AG09319 (cell line): Measurements from ENCODE around the gene GNAQ.

ENCODE experiments used
- DNase-seq: peaks from one replicate; pipeline ENCODE4 v3.0.0-alpha.2; 2010; ENCODE audit warnings: low read depth; ENCODE audit errors: extremely low read depth
- TF ChIP-seq, protein P1 (sequence below): IDR thresholded peaks from 2 replicates; pipeline ENCODE4 v1.5.1; 2011; ENCODE audit warnings: low read depth, mild to moderate bottlenecking, inconsistent platforms, low read length, moderate library complexity

Gene GNAQ

GRCh38 chr9:77806741-77807140 is 224.9 kb downstream of the GNAQ start:
- no peak for DNase-seq
- TF ChIP-seq, protein P1, sequence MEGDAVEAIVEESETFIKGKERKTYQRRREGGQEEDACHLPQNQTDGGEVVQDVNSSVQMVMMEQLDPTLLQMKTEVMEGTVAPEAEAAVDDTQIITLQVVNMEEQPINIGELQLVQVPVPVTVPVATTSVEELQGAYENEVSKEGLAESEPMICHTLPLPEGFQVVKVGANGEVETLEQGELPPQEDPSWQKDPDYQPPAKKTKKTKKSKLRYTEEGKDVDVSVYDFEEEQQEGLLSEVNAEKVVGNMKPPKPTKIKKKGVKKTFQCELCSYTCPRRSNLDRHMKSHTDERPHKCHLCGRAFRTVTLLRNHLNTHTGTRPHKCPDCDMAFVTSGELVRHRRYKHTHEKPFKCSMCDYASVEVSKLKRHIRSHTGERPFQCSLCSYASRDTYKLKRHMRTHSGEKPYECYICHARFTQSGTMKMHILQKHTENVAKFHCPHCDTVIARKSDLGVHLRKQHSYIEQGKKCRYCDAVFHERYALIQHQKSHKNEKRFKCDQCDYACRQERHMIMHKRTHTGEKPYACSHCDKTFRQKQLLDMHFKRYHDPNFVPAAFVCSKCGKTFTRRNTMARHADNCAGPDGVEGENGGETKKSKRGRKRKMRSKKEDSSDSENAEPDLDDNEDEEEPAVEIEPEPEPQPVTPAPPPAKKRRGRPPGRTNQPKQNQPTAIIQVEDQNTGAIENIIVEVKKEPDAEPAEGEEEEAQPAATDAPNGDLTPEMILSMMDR = no peak

GRCh38 chr9:77805810-77806209 is 225.8 kb downstream of the GNAQ start:
- TF ChIP-seq, protein P1 = no peak
- no peak for DNase-seq

DNA sequence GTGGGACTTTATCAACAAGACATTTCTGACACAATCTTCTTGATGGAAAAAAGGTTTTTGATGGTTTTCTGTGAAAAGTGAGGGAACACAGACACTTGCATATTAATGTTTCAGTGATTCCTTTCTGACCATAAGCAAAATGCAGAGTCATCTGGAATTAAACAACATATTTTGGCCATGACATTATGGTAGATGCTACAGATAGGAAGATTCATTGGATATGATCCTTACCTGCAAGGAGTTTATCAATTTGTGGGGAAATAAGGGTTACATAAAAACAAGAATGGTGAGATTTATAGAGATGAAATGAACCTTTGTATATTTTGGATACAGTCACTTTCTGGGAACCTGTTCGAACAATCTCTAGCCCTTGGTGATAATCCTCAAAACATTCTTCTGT is 228.2 kb downstream of the GNAQ start:
- no peak for DNase-seq
- TF ChIP-seq, protein P1 = no peak

DNA sequence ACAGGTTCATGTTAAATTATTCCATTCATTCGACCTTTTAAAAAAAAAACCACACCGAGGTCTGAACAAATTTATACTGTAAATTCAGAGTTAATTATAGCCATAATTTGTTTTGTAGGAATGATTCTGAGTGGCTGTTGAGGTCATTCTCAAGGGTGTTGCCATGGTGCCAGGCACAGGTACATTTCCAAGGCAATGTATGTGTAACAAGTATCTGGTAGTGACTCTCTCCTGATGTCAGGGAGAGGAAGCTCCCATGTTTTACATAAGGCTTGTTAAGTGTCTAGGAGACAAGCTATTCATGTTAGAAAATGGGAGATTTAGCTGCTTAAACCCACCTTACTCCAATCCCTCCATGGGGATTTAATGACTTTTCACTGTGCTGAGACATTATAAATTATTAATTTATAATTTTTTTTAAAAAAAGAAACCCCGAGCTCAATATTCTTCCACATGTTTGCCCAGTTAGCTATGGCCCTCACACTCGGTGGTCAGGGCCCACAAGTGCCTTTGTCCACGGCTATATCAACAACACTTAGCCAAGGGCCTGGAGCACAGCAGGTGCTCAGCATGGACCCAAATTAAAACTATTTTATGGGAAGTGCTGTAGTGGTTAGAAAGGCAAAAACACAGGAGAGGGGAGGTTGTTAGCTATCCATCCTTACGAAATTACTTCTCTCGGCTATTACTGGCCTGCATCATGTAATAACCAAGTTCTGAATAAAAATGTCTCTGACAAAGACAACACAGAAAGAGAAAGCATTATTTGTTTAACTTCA is 228.9 kb downstream of the GNAQ start:
- TF ChIP-seq, protein P1 = no peak
- DNase-seq = no peak

DNA sequence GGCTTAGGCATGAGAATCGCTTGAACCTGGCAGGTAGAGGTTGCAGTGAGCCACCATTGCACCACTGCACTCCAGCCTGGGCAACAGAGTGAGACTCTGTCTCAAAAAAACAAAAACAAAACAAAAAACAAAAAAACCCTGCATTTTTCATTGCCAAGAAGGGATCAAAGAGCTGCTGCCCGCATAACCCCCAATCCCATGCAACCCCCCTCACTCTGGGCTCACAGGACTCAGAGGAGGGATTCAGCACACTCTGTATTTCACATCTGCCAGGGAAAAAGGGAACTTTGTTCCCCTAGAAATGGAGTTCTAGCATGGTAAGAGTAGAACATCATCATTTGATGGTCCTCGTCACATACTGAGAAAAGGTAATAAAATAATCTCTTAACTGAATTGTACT is 229.5 kb downstream of the GNAQ start:
- no peak for DNase-seq

DNA sequence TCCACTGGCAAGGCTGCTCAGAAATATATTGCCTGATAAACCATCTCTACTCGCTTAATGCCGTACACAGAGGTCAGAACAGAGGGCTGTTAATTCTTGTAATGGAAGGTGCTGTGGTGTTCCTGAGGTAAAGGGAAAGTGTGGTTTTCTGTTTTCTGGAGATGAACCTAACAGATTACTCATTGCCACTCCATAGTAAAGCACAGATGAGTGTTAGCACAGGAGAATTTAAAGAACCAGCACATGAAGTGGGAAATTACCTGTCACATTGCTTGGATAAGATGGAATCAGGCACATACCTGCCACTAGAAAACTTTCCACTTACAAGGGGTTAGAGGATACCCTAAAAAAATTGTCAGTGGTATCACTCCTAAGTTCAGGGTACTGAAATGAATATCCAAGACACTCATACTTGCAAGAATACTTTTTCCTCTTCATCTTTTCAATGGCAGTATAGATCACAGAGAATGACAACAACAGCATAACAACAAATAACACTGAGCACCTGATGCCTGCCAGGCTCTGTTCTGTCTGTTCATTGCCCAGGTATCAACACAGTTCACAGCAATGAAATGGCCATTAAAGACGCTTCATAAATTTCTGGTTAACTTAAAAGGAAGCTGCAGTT is 230.6 kb downstream of the GNAQ start:
- no peak for DNase-seq

More for the DNA sequence above, 229.5 kb downstream of the GNAQ start:
- TF ChIP-seq, protein P1 = no peak

GRCh38 chr9:77798140-77798539 is 233.5 kb downstream of the GNAQ start:
- no peak for DNase-seq
- TF ChIP-seq, protein P1 = no peak

More for the DNA sequence above, 230.6 kb downstream of the GNAQ start:
- TF ChIP-seq, protein P1 = no peak
